NCI-H1092 treated with DMSO at 0.1 percent for 48 hours (cell line): Measurements from ENCODE around the gene CUX1.
"Not testable (repeated sequence)": the region's sequence is repeated elsewhere in the genome, so short reads cannot be mapped to it uniquely, and the experiment has no call there.

Source experiments
- DNase-seq: peaks from one replicate; lab custom pipeline; 2025; lab: John Stamatoyannopoulos, UW

CUX1 gene

GRCh38 chr7:101916041-101916800 is 98.8 kb downstream of the CUX1 start:
- DNase-seq: no peak

GRCh38 chr7:101916876-101917275 is 99.5 kb downstream of the CUX1 start:
- no peak for DNase-seq

GRCh38 chr7:101917566-101917965 is 100.1 kb downstream of the CUX1 start:
- DNase-seq: no peak

- no peak for DNase-seq
These were observed 101.0 kb downstream of the CUX1 start for GRCh38 chr7:101918426-101918825.

- no peak for DNase-seq
These were observed 102.1 kb downstream of the CUX1 start for GRCh38 chr7:101919363-101920115.

- no peak for DNase-seq
These were observed 103.6 kb downstream of the CUX1 start for GRCh38 chr7:101921061-101921460.

GRCh38 chr7:101921546-101922489 is 104.4 kb downstream of the CUX1 start:
- DNase-seq: not testable (repeated sequence)

GRCh38 chr7:101922631-101923601 is 105.5 kb downstream of the CUX1 start:
- DNase-seq: no peak

- no peak for DNase-seq
These were observed 106.2 kb downstream of the CUX1 start for GRCh38 chr7:101923602-101923985.

GRCh38 chr7:101924171-101924570 is 106.7 kb downstream of the CUX1 start:
- no peak for DNase-seq

- no peak for DNase-seq
These were observed 108.8 kb downstream of the CUX1 start for GRCh38 chr7:101926265-101926664.

- no peak for DNase-seq
These were observed 110.0 kb downstream of the CUX1 start for GRCh38 chr7:101927389-101927788.

GRCh38 chr7:101927802-101928201 is 110.4 kb downstream of the CUX1 start:
- no peak for DNase-seq

GRCh38 chr7:101929256-101929655 is 111.8 kb downstream of the CUX1 start:
- no peak for DNase-seq

- not testable (repeated sequence) for DNase-seq
These were observed 112.5 kb downstream of the CUX1 start for GRCh38 chr7:101929911-101930310.

- no peak for DNase-seq
These were observed 114.7 kb downstream of the CUX1 start for GRCh38 chr7:101932083-101932482.

- DNase-seq: no peak
These were observed 115.6 kb downstream of the CUX1 start for GRCh38 chr7:101933028-101933427.

GRCh38 chr7:101933688-101934121 is 116.3 kb downstream of the CUX1 start:
- no peak for DNase-seq

- no peak for DNase-seq
These were observed 117.2 kb downstream of the CUX1 start for GRCh38 chr7:101934618-101935017.

GRCh38 chr7:101935521-101936141 is 118.2 kb downstream of the CUX1 start:
- no peak for DNase-seq

- no peak for DNase-seq
These were observed 118.8 kb downstream of the CUX1 start for GRCh38 chr7:101936223-101936610.
